ENCODE results near the gene GPR21.

GPR21 gene

DNA sequence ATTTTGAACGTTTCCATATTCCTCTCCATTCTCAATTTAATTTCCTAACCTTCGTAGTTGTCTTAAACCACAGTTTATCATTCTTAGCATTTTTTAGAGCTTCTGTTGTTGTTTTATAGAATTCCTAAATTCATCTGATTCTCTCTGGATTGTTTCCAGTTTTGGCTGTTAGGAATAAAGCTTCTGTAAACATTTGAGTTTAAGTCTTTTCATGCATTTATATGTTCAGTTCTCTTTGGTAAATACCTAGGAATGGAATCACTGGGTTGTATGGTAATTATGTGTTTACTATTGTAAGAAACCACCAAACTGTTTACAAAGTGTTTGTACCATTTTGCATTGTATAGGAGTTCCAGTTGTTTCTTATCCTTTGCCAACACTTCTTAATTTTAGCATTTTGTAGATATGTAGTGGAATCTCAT, 29.7 kb downstream of the GPR21 start:
- DNase-seq, result no peak

GRCh38 chr9:123063896-123064295, 30.4 kb downstream of the GPR21 start:
- DNase-seq, result peak in 1 of 58 donors; percentile 22

DNA sequence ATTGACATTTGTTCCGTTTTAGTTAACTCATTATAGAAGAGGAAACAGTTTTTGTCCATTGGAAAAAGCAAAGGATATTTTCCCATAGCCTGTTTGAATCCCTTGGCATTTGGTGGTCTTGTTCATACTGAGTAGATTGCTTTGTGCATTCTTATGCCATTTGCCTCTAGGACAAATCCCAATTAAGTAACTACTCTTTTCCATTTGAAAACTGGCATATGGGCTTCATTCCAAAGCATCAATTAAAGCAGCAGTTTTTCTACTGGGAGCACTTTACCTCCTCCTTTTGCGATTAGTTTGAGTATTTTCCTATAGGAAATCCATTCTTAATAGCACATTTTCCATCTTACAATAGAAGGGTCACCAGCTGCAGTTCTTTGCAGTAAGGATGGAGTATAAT, 31.2 kb downstream of the GPR21 start:
- DNase-seq, result no peak

- no peak for DNase-seq
Measured at GRCh38 chr9:123065196-123065595, 31.7 kb downstream of the GPR21 start.

DNA sequence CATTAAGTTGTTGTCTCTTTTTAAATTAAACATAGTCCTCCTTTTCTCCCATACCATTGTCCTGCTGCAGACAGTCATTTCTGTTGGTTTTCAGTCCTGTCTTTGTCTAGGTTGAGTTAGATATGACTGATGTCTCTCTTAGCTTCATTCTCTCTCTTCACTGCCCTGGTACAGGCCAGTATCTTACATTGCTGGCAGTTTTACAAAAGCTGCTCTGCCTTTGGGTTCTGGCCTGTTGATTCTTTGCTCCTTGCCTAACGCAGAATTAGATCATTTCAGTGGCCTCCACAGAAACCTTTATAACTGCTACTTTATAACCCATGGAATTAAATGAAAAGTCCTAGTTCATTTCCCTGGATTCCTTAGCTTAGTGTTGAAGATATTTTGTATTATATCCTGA, 33.7 kb downstream of the GPR21 start:
- no peak for DNase-seq

- DNase-seq, result no peak
Measured at GRCh38 chr9:123069010-123069481, 35.6 kb downstream of the GPR21 start.

DNA sequence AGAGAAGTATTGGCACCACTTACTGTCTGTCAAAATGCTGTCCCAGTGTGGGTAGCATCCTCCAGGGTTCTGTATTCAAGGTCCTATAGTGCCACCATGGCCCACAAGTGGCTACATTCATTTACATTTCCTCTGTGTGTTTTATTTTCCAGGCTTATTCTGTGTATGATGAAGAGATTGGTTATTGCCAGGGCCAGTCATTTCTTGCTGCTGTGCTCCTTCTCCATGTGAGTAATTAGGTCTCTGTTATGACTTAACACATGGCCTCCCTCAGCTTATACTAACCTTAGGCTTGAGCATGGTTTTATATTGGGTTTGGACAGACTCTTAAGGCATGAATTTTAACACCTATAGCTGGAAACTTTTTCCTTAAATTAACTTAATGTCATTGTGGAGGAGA, 36.7 kb downstream of the GPR21 start:
- no peak for DNase-seq

GRCh38 chr9:123072407-123072995, 39.0 kb downstream of the GPR21 start:
- DNase-seq, result no peak

DNA sequence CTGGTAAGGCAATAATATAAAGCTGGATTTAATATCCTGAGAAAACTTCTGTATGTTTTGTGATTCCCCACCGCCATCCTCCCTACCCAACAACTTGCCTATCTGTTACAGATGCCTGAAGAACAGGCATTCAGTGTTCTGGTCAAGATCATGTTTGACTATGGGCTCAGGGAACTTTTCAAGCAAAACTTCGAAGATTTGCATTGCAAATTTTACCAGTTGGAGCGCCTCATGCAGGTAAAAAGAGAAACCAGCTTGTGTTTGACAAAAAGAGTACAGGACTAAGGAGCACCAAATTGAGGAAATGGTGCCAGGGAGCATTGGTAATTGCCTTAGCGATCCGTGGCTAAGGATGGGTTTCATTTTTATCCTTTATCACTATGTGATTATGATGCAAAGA, 40.0 kb downstream of the GPR21 start:
- no peak for DNase-seq

DNA sequence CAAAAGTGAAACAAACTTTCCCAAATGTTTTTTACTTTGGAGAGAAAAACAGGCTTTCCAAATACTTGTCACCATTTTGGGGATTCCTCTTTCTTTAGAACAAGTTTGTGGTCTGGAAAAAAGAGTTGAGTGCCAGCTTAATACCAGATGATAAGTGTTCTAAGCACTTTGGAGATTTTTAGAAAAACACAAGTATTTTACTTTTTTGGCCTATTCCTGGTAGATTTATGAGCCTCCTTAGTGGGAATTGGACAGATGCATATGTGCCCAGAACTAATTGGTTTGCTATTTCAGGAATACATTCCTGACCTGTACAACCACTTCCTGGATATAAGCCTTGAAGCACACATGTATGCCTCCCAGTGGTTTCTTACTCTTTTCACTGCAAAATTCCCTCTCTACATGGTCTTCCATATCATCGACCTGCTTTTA, 40.5 kb downstream of the GPR21 start:
- DNase-seq, result no peak

- DNase-seq, result no peak
Measured at GRCh38 chr9:123074628-123075027, 41.2 kb downstream of the GPR21 start.

DNA sequence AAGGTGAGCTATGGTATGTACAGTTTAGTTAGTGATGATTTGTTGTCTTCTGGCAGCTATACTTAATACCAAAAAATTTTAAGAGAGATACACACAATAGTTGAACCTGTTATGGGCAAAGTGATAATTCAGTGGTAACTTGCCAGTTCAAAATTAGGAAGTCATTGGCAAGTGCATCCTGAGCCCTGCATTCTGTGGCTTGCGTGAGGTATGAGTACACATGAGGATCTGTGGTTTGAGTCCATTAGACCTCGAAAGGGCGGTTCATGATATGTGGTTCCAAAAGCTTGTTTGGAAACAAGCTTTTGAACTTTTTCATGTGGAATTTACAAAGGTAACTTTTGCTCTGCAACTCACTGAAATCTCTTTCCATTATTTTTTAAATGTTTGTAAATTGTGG, 47.0 kb downstream of the GPR21 start:
- no peak for DNase-seq

GRCh38 chr9:123081824-123082223, 48.4 kb downstream of the GPR21 start:
- peak in 1 of 58 donors; percentile 43 for DNase-seq

DNA sequence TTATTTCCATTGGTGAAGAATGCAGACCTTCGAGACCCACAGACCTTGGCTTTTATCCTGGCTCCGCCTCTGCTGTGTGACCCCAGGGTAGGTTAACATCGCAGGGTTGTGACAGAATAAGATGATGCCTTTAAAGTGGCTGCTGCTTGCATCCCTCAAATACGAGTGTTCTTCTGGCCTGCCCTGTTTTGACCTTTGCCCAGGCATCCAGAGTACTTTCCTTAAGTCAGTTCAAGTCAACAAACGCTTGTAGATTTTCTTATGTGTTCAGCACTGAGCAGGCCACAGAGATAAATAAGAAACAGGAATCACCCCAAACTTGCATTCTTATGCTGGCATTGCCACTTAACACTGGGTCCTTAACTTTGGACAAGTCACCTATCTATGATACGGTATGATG, 50.2 kb downstream of the GPR21 start:
- DNase-seq, result no peak

DNA sequence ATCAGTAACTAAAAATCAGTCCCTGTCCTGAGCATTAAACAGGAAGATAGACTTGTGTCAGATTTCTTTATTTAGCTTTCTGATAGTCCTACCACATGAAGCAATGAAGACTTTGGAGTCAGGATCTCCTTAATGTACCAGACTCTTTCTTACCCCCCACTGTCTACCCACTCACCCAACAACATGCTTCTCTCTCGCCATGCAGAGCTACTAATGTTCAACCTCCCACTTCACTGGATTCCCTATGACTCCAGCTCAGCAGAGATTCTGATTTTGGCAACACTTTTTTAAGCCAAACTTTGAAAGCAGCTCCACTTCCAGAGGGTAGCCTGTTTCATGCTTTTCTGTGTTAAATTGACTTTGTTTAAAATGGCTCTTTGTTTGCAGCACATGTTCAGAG, 50.8 kb downstream of the GPR21 start:
- DNase-seq, result no peak

Measured in anterior cingulate cortex (tissue), 58 donors.